Naive B cell (primary cell): ENCODE measurements around the gene OR8S1. TPM values are rescaled to one million over a fixed set of nuclear protein-coding genes. Genes with fewer than 3 reads are reported as not detected.
"Not testable (repeated sequence)": the region's sequence is repeated elsewhere in the genome, so short reads cannot be mapped to it uniquely, and the experiment has no call there.

Experiments
- ATAC-seq, 2 donors: fragments of 150-1000 bp; cut with Tn5 transposase; 2 replicates each; pipeline ENCODE4 v1.10.0; 2021; ENCODE audit warnings: low read depth in 2 of 2, mild to moderate bottlenecking in 2 of 2, moderate library complexity in 2 of 2
- DNase-seq: peaks from one replicate; pipeline ENCODE4 v3.0.0; 2022
- H3K27ac Mint-ChIP-seq, 6 donors: one replicate each; pipeline ENCODE4 v1.8.0; 2020 to 2022; ENCODE audit warnings: mild to moderate bottlenecking in 6 of 6, mixed read lengths in 6 of 6, moderate library complexity in 5 of 6, inconsistent platforms in 2 of 6
- H3K27me3 Mint-ChIP-seq, 3 donors: one replicate each; pipeline ENCODE4 v1.8.0; 2021 to 2022; ENCODE audit warnings: mixed read lengths in 3 of 3, mild to moderate bottlenecking in 1 of 3
- H3K36me3 Mint-ChIP-seq, 2 donors: one replicate each; pipeline ENCODE4 v1.8.0; 2020 to 2022; ENCODE audit warnings: mixed read lengths in 2 of 2, inconsistent platforms in 1 of 2, mild to moderate bottlenecking in 1 of 2
- H3K4me1 Mint-ChIP-seq, 3 donors: one replicate each; pipeline ENCODE4 v1.8.0; 2020 to 2022; ENCODE audit warnings: mixed read lengths in 3 of 3, inconsistent platforms in 1 of 3, mild to moderate bottlenecking in 1 of 3, moderate library complexity in 1 of 3
- H3K4me3 Mint-ChIP-seq, 8 donors: one replicate each; pipeline ENCODE4 v1.8.0; 2020 to 2022; ENCODE audit warnings: mild to moderate bottlenecking in 8 of 8, mixed read lengths in 8 of 8, moderate library complexity in 8 of 8, inconsistent platforms in 2 of 8
- H3K9me3 Mint-ChIP-seq, 7 donors: one replicate each; pipeline ENCODE4 v1.8.0; 2020 to 2022; ENCODE audit warnings: mixed read lengths in 7 of 7, mild to moderate bottlenecking in 5 of 7, inconsistent platforms in 2 of 7, moderate library complexity in 1 of 7
- polyA plus RNA-seq, 6 donors: library from polyadenylated mRNA; unstranded; fragments of 300-500 nt; fragmentation: Illumina TruSeq; gene quantifications; one replicate each; pipeline ENCODE4 v1.2.3, GENCODE V29; 2021; ENCODE audit warnings: low read depth in 6 of 6

The OR8S1 gene, protein sequence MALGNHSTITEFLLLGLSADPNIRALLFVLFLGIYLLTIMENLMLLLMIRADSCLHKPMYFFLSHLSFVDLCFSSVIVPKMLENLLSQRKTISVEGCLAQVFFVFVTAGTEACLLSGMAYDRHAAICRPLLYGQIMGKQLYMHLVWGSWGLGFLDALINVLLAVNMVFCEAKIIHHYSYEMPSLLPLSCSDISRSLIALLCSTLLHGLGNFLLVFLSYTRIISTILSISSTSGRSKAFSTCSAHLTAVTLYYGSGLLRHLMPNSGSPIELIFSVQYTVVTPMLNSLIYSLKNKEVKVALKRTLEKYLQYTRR
- not detected for polyA plus RNA-seq

DNA sequence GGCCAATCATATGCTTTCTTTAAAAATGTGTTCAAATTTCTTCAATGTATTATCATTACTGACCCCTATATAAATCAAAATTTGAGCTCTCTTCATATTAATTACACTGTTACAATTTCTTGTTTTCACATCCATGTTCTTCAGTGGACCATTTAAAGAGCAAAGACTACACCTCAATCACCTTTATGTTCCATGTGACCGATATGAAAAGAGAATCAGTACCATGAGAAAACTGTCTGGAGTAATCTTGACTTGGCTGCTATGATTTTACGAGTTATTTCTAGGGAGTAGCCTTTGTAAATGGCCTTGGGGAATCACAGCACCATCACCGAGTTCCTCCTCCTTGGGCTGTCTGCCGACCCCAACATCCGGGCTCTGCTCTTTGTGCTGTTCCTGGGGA lies at the start of gene OR8S1:
Gene OR8S1, plus strand, starts transcription at position 301 of the 400 bp plus-strand sequence. Its CDS starts 0 bp downstream, at position 301.
- peak within 1 kb of the TSS in 1 of 6 donors; percentile 15 for H3K27ac Mint-ChIP-seq
- H3K27me3 Mint-ChIP-seq, result peaks cover 9 to 35% (median 28%) of the 10 kb centered on the region in 3 donors
- no peak for ATAC-seq

DNA sequence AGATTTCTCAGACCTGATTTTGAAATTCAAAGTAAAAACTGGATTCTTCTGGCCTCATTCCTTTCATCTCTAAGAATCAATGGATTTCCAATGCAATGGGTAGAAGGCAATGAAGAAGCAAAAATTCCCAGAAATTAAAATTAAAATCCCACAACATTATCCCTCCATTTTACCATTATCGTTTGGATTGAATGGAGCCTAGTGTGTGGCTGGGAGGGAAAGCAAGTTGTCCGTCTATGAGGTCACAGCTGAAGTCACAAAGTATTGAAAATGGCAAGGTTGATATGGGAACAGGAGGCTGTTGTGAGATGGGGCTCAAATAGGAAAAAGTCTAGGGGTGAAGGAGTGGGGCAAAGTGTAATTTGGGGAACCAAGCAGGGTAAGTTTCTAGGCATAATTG lies 43.2 kb upstream of the OR8S1 start, which contains the start of gene C12orf54:
Gene C12orf54, plus strand, starts transcription at position 301 of the 400 bp plus-strand sequence. CDS start 799 bp downstream, outside the sequence.
- Mint-ChIP-seq H3K4me1 (no peaks in the 10 kb centered on the region), H3K36me3 (no peaks in the 10 kb centered on the region), H3K27ac (no peak within 1 kb of the TSS), H3K4me3 (no peak within 1 kb of the TSS), H3K9me3 (peaks cover 0 to 17% (median 8%) of the 10 kb centered on the region in 7 donors), H3K27me3 (peaks cover 9 to 31% (median 19%) of the 10 kb centered on the region in 3 donors)
- DNase-seq, result no peak
- no peak for ATAC-seq

More for the DNA sequence above, at the start of gene OR8S1:
- Mint-ChIP-seq H3K4me1 (no peaks in the 10 kb centered on the region), H3K4me3 (peak within 1 kb of the TSS in 1 of 8 donors; percentile 30), H3K36me3 (no peaks in the 10 kb centered on the region), H3K9me3 (no peaks in the 10 kb centered on the region)
- no peak for DNase-seq

DNA sequence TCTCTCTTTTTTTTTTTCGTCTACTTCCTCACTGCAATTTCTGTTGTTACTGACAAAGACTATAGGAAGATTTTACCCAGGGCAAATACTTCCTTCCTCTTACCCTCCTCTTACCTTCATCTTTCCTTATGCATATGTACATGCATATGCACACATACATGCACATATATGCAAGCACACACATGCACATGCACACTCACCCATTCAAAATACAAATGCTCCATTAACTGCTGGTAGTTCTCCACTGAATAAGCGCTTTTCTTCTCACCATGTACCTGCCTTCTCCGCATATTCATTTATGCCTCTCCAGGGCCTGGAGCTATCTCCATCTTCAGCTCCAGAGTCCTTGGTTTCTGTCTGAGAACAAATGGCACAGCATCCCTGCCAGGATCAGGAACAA lies 42.5 kb upstream of the OR8S1 start:
- Mint-ChIP-seq H3K27ac (no peak overlapping the region), H3K27me3 (peaks cover 9 to 30% (median 19%) of the 10 kb centered on the region in 3 donors), H3K4me1 (no peaks in the 10 kb centered on the region), H3K4me3 (no peak overlapping the region), H3K36me3 (no peaks in the 10 kb centered on the region), H3K9me3 (peaks cover 0 to 16% (median 8%) of the 10 kb centered on the region in 7 donors)
- ATAC-seq, result no peak
- DNase-seq, result no peak

DNA sequence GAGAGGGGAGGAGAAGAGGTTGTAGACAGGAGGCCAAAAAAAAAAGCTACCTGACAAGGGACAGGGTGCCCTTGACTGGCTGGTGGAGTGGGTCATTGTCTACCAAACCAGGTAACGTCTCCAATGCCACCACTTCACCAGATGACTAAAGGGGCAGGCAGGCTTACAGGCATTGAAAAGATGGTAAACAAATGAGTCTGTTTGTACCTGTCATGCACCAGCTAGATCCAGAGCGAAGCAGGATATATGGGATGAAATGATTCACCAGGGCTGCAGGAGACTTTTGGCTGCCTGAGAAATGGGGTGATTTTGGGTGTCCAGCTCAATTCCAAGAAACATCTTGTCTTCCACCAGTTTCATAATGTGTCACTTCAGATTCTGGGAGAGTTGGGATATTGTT lies 39.2 kb upstream of the OR8S1 start:
- no peak overlapping the region for H3K27ac Mint-ChIP-seq
- DNase-seq (no peak), ATAC-seq (no peak)
- no peak overlapping the region for H3K4me3 Mint-ChIP-seq
- no peaks in the 10 kb centered on the region for H3K4me1 Mint-ChIP-seq
- peaks cover 10 to 37% (median 32%) of the 10 kb centered on the region in 3 donors for H3K27me3 Mint-ChIP-seq
- no peaks in the 10 kb centered on the region for H3K36me3 Mint-ChIP-seq
- H3K9me3 Mint-ChIP-seq, result peaks cover 0 to 4% (median 0%) of the 10 kb centered on the region in 7 donors

DNA sequence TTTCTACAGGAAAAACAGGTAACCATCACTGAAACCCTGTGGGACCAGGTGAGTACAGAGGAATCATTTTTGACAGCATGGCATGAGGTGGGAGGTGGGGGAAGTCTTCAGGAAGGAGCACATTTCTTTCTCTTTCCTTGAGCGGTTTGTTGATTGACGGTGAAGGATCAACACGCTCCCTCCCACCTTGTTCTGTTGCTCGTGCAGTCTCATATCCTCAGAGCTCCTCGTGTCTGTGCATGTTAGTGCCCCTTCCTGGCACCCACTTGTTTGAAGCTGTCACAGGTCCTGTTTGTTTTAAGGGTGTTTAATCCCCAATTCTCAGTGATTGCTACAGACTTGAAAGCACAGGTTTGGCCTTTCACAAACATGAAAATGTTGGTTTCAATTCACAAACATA lies 38.8 kb upstream of the OR8S1 start:
- no peaks in the 10 kb centered on the region for H3K4me1 Mint-ChIP-seq
- ATAC-seq, result no peak
- H3K9me3 Mint-ChIP-seq, result peaks cover 0 to 3% (median 0%) of the 10 kb centered on the region in 7 donors
- DNase-seq, result no peak
- no peaks in the 10 kb centered on the region for H3K36me3 Mint-ChIP-seq
- no peak overlapping the region for H3K27ac Mint-ChIP-seq
- H3K4me3 Mint-ChIP-seq, result no peak overlapping the region
- peaks cover 14 to 38% (median 32%) of the 10 kb centered on the region in 3 donors for H3K27me3 Mint-ChIP-seq

DNA sequence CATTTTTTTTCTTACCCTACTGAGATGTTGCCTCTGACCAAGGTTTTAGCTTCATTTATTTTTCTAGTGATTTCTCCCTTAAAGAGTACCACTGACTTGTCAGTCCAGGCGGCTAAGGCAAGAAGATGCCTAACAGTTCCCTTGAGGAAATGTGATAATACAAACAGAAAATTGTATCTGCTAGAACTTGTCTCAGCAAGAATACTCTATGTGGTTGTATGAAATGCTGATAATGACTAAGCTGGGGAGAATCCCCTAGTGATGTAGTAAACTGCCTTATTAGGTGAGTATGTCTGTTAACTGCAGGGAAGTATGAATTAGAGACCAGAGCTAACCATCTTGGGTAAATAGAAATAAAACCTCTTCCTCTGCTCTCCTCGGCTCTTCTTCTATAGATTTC lies 36.4 kb upstream of the OR8S1 start:
- no peak for ATAC-seq
- no peak overlapping the region for H3K27ac Mint-ChIP-seq
- H3K4me3 Mint-ChIP-seq, result no peak overlapping the region
- no peaks in the 10 kb centered on the region for H3K4me1 Mint-ChIP-seq
- DNase-seq, result no peak
- H3K9me3 Mint-ChIP-seq, result peaks cover 0 to 2% (median 0%) of the 10 kb centered on the region in 7 donors
- peaks cover 11 to 32% (median 26%) of the 10 kb centered on the region in 3 donors for H3K27me3 Mint-ChIP-seq
- no peaks in the 10 kb centered on the region for H3K36me3 Mint-ChIP-seq

DNA sequence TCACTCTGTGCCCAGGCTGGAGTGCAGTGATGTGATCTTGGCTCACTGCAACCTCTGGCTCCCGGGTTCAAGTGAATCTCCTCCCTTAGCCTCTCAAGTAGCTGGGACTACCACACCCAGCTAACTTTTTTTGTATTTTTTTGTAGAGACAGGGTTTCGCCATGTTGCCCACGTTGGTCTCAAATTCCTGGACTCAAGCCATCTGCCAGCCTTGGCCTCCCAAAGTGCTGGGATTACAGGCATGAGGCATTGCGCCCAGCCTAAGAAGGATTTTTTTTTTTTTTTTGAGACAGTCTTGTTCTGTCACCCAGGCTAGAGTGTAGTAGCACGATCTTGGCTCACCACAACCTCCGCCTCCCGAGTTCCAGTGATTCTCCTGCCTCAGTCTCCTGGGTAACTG lies 36.0 kb upstream of the OR8S1 start:
- H3K4me3 Mint-ChIP-seq, ATAC-seq, DNase-seq, H3K36me3 Mint-ChIP-seq, H3K9me3 Mint-ChIP-seq, H3K4me1 Mint-ChIP-seq, H3K27ac Mint-ChIP-seq: not testable (repeated sequence)
- peaks cover 11 to 32% (median 26%) of the 10 kb centered on the region in 3 donors for H3K27me3 Mint-ChIP-seq

DNA sequence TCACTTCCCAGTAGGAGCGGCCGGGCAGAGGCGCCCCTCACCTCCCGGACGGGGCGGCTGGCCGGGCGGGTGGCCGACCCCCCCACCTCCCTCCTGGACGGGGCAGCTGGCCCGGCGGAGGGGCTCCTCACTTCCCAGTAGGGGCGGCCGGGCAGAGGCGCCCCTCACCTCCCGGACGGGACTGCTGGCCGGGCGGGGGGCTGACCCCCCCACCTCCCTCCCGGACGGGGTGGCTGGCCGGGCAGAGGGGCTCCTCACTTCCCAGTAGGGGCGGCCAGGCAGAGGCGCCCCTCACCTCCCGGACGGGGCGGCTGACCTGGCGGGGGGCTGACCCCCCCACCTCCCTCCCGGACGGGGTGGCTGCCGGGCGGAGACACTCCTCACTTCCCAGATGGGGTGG lies 25.2 kb upstream of the OR8S1 start:
- not testable (repeated sequence) for ATAC-seq, H3K4me1 Mint-ChIP-seq, H3K27ac Mint-ChIP-seq, H3K36me3 Mint-ChIP-seq, DNase-seq, H3K4me3 Mint-ChIP-seq
- H3K9me3 Mint-ChIP-seq, result peaks cover 0 to 17% (median 5%) of the 10 kb centered on the region in 7 donors
- H3K27me3 Mint-ChIP-seq, result peaks cover 16 to 28% (median 17%) of the 10 kb centered on the region in 3 donors

DNA sequence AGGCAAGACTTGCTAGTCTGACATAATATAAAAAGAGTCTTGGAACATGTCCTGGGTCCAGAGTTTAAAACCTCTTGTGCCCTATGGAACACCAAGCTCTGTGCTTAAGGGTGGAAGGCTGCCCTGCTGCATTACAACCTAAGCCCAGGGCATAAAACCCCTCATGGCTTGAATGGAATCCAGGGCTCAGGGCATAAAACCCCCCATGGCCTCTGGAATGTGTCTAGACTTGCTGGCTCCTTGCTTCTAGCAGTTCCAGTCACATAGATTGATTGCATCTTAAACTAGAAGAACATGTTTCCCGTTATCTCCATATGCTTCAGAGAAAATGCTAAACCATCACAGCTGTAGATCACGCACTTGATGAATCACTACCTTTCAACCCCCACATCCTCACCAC lies 18.6 kb upstream of the OR8S1 start:
- not testable (repeated sequence) for H3K36me3 Mint-ChIP-seq, H3K4me1 Mint-ChIP-seq, ATAC-seq, H3K27ac Mint-ChIP-seq, DNase-seq, H3K4me3 Mint-ChIP-seq
- peaks cover 16 to 41% (median 25%) of the 10 kb centered on the region in 3 donors for H3K27me3 Mint-ChIP-seq
- peaks cover 5 to 39% (median 18%) of the 10 kb centered on the region in 7 donors for H3K9me3 Mint-ChIP-seq

DNA sequence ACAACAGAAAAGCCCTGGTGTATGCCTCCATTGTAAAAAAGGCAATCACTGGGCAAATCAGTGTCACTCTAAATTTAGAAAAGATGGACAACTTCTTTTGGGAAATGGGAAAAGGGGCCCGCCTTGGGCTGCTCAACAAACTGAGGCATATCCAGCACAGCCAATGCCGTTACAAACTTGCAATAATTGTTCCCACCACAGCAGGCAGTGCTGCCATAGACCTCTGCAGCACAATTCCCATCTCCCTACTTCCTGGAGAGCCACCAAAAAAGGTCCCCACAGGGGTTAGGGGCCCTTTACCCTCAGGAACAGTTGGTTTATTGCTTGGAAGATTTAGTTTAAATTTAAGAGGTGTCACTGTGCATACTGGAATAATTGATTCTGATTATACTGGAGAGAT lies 16.4 kb upstream of the OR8S1 start:
- no peaks in the 10 kb centered on the region for H3K4me1 Mint-ChIP-seq
- H3K27ac Mint-ChIP-seq, result no peak overlapping the region
- H3K27me3 Mint-ChIP-seq, result peaks cover 9 to 38% (median 16%) of the 10 kb centered on the region in 3 donors
- peaks cover 11 to 49% (median 19%) of the 10 kb centered on the region in 7 donors for H3K9me3 Mint-ChIP-seq
- ATAC-seq, result no peak
- DNase-seq, result no peak
- H3K36me3 Mint-ChIP-seq, result no peaks in the 10 kb centered on the region
- no peak overlapping the region for H3K4me3 Mint-ChIP-seq

DNA sequence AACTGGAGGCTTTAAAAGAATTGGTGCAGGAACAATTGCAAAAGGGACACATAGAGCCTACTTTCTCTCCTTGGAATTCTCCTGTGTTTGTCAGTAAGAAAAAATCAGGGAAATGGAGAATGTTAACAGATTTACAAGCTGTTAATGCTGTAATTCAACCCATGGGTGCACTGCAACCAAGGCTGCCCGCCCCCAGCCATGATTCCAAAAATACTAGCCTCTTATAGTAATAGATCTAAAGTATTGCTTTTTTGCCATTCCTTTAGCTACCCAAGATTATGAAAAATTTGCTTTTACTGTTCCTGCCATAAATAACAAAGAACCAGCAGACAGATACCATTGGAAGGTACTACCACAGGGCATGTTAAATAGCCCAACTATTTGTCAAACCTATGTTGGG lies 15.3 kb upstream of the OR8S1 start:
- H3K4me3 Mint-ChIP-seq, result no peak overlapping the region
- DNase-seq (no peak), ATAC-seq (no peak)
- H3K27ac Mint-ChIP-seq, result no peak overlapping the region
- no peaks in the 10 kb centered on the region for H3K4me1 Mint-ChIP-seq
- peaks cover 14 to 58% (median 26%) of the 10 kb centered on the region in 7 donors for H3K9me3 Mint-ChIP-seq
- peaks cover 0 to 5% of the 10 kb centered on the region in 2 donors for H3K36me3 Mint-ChIP-seq
- peaks cover 9 to 32% (median 10%) of the 10 kb centered on the region in 3 donors for H3K27me3 Mint-ChIP-seq

DNA sequence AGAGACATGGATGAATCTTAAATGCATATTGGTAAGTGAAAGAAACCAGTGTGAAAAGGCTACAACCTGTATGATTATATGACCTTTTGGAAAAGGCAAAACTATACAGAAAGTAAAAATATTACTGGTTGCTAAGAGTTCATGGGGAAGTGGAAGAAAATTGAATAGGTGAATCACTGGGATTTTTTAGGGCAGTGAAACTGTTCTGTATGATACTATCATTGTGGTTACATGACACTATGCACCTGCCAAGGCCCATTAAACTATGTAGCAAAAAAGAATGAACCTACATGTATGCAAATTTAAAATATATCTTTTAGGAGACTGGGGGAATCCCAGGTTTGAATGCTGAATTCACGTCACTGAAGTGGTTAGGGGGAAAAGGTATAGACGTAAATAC lies 12.6 kb upstream of the OR8S1 start:
- Mint-ChIP-seq H3K27me3 (peaks cover 0 to 9% (median 6%) of the 10 kb centered on the region in 3 donors), H3K4me3 (no peak overlapping the region), H3K9me3 (peaks cover 10 to 59% (median 24%) of the 10 kb centered on the region in 7 donors), H3K36me3 (peaks cover 0 to 7% of the 10 kb centered on the region in 2 donors), H3K27ac (no peak overlapping the region), H3K4me1 (no peaks in the 10 kb centered on the region)
- ATAC-seq (no peak), DNase-seq (no peak)

DNA sequence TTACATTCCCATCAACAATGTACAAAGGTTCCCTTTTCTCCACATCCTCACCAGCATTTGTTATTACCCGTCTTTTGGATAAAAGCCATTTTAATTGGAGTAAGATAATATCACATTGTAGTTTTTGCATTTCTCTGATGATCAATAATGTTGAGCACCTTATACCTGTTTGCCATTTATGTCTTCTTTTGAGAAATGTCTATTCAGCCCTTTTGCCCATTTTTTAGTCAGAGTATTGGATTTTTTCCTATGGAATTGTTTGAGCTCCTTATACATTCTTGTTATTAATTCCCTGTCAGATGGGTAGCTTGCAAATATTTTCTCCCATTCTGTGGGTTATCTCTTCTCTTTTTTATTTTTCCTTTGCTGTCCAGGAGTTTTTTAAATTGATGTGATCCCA lies 10.7 kb upstream of the OR8S1 start:
- peaks cover 0 to 7% of the 10 kb centered on the region in 2 donors for H3K36me3 Mint-ChIP-seq
- no peak for DNase-seq
- H3K27ac Mint-ChIP-seq, result no peak overlapping the region
- H3K27me3 Mint-ChIP-seq, result peaks cover 0 to 10% (median 8%) of the 10 kb centered on the region in 3 donors
- H3K9me3 Mint-ChIP-seq, result peaks cover 10 to 49% (median 20%) of the 10 kb centered on the region in 7 donors
- H3K4me3 Mint-ChIP-seq, result no peak overlapping the region
- ATAC-seq, result no peak
- no peaks in the 10 kb centered on the region for H3K4me1 Mint-ChIP-seq

DNA sequence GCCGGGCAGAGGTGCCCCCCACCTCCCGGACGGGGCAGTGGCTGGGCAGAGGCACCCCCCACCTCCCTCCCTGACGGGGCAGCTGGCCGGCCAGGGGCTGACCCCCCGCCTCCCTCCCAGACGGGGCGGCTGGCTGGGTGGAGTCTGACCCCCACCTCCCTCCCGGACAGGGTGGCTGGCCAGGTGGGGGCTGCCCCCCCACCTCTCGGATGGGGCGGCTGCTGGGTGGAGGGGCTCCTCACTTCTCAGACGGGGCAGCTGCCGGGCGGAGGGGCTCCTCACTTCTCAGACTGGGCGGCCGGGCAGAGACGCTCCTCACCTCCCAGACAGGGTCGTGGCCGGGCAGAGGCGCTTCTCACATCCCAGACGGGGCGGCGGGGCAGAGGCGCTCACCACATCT lies 5.1 kb upstream of the OR8S1 start:
- not testable (repeated sequence) for H3K27ac Mint-ChIP-seq, H3K4me1 Mint-ChIP-seq, H3K9me3 Mint-ChIP-seq, DNase-seq, H3K36me3 Mint-ChIP-seq, ATAC-seq, H3K4me3 Mint-ChIP-seq
- H3K27me3 Mint-ChIP-seq, result peaks cover 0 to 13% (median 9%) of the 10 kb centered on the region in 3 donors
